Measurements from ENCODE around the gene BTNL2.
"Not testable (repeated sequence)": the region's sequence is repeated elsewhere in the genome, so short reads cannot be mapped to it uniquely, and the experiment has no call there.

BTNL2 gene

GRCh38 chr6:32406857-32407256, at the start of gene BTNL2:
Gene BTNL2, minus strand, starts transcription at chr6:32407181. Its CDS starts 58 bp downstream, at chr6:32407123.
- DNase-seq: no peak

DNA sequence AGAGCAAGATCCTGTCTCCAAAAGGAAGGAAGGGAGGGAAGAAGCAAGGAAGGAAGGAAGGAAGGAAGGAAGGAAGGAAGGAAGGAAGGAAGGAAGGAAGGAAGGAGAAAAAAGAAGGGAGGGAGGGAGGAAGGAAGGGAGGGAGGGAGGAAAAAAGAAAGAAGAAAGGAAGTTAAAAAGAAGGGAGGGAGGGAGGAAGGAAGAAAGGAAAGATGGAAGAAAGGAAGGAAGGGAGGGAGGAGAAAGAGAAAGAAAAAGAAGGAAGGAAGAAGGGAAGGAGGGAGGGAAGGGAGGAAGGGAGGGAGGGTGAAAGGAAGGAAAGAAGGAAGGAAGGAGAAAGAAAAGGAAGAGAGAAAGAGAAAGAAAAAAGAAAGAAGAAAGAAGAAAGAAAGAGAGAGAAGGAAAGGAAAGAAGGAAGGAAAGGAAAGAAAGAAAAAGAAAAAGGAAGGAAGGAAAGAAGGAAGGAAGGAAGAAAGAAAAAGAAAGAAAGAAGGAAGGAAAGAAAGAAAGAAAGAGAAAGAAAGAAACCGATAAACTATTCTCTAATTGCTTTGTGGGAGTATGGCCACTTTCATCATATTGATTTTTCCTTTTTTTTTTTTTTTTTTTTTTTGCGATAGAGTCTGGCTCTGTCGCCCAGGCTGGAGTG, 42.2 kb upstream of the BTNL2 start:
- DNase-seq: no peak

DNA sequence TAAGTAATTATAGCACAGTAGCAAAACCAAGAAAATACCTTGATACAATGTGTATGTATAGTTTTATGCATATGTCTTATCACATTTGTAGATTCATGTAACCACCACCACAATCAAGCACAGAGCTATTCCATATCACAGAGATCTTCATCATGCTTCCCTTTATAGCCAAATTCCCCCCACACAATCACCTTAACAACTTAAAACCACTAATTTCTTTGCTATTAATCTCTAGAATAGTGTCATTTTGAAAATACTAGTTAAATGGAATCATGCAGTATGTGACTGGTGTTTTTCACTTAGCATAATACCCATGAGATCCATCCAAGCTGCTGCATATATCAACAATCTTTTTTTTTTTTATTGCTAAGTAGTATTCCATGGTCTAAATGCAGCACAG, 41.0 kb upstream of the BTNL2 start:
- no peak for DNase-seq

DNA sequence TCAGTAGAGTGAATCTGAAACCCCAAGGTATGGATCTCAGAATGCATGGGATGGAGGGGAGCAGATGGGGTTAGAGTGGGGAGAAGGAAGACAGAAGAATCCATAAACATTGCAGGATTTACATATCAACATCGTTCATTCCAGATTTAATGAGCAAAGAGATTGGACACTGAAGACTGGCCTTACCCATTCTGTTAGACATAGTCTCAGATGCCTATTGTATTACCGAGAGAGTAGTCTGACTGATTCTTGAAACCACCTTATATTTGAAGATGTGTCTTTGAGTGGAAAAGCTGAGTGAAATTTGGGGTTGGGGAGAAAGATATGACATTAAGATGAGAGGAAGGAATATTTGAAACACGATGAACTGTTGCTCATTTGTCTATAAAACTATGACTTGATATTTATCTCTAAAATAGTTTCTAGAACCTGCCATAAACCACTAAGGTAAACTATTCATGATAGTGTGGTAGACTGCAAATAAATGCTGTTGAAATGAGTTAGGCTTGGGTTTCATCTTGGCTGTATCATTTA, 38.4 kb upstream of the BTNL2 start:
- no peak for DNase-seq

GRCh38 chr6:32444433-32444832, 37.5 kb upstream of the BTNL2 start:
- DNase-seq: no peak

- DNase-seq: no peak
Measured at GRCh38 chr6:32442977-32443552, 36.1 kb upstream of the BTNL2 start.

- DNase-seq: no peak
Measured at GRCh38 chr6:32442243-32442667, 35.3 kb upstream of the BTNL2 start.

DNA sequence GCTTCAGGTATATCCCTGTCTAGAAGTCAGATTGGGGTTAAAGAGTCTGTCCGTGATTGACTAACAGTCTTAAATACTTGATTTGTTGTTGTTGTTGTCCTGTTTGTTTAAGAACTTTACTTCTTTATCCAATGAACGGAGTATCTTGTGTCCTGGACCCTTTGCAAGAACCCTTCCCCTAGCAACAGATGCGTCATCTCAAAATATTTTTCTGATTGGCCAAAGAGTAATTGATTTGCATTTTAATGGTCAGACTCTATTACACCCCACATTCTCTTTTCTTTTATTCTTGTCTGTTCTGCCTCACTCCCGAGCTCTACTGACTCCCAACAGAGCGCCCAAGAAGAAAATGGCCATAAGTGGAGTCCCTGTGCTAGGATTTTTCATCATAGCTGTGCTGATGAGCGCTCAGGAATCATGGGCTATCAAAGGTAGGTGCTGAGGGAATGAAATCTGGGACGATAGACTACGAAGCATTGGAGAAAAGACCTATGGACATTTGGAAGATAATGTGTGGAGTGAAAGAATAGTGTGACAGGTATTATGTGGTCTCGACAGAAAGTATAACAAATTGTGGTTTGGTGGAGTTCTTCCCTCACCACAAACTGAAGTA, 32.7 kb upstream of the BTNL2 start, which contains the start of gene HLA-DRA:
Gene HLA-DRA (plus strand): TSS at position 286 of the 613 bp plus-strand sequence. CDS start 64 bp downstream, at position 350.
- no peak for DNase-seq

DNA sequence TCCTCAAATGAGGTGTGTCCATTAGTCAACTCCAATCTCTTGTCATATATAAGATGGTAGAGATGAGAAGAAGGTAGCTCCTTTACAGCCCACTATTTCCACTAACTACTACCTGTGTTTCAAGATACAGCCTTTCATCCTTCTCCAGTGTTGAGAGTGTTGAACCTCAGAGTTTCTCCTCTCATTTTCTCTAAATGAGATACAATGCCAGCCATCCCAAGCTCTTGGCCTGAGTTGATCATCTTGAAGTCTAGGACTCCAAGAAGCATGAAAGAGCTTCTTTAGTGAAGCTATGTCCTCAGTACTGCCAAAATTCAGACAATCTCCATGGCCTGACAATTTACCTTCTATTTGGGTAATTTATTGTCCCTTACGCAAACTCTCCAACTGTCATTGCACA, 32.2 kb upstream of the BTNL2 start:
- no peak for DNase-seq

DNA sequence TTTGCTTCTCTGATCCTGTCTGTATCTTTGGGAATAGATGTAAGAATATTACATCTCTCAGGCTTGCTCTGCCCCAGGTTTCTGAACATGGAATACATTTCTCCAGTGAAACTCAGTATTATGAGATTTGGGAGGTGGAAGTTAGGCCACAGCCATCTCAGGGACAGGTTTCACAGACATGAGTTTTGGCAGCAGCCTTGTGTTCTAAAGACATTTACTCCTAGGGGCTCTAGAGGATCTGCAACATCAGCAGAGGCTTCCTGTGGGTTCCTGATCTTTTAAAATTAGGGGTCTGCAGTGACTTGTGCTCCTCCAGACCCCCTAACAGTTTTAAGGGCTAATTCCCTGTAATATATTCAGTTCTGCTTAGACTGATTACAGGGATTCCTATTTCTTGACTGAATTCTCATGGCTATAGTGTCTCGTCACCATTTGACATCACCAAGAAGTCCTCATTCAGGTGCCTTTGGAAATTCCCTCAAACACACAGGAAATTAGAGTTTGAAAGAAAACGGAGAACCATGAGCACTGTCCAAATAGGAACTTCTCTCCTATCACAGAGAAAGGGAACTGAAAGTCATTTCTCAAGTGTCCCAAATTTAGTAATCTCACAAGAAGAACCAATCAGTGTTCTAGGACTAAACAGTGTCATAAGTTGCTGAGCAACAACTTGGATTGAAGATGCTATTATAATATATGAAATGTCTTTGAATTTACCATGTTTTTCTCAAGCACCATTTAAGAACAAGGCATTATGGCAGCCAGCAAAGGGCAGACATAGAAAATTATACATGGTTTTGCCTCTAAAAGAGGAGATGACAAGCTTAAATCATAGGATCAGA, 30.2 kb upstream of the BTNL2 start:
- no peak for DNase-seq

- DNase-seq: no peak
Measured at GRCh38 chr6:32436186-32436585, 29.2 kb upstream of the BTNL2 start.

DNA sequence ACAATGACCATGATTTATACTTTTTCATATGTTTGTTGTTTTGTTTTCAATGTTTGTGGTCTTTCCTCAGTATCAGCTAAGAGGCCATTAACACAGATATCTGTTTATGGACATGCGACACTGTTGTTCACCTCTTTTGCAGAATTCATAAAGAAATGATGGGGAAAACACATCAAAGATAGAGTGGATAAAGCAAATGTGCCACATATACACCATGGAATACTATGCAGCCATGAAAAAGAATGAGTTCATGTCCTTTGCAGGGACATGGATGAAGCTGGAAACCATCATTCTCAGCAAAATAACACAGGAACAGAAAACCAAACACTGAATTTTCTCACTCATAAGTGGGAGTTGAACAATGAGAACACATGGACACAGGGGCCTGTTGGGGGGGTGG, 27.0 kb upstream of the BTNL2 start:
- DNase-seq: not testable (repeated sequence)

- no peak for DNase-seq
Measured at GRCh38 chr6:32432050-32432450, 25.1 kb upstream of the BTNL2 start.

- no peak for DNase-seq
Measured at GRCh38 chr6:32431142-32431541, 24.2 kb upstream of the BTNL2 start.

DNA sequence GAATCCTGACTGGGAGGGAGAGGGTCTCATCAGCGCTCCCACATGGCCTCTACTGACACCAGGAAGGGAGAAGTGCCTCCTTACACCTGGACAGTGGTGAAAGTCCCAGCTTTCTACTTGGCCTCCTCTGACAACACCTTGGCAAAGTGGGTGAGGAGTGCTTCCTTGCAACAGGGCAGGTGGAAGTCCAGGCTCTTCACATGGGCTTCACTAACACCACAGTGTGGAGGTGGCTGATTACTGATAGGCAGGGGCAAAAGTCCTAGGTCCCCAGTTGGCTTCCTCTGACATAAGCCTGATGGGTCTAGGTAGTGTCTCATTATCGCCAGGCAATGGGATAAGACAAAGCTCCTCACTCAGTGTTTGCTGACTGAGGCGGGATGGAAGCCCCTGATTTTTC, 23.2 kb upstream of the BTNL2 start:
- no peak for DNase-seq

GRCh38 chr6:32427934-32428474, 21.0 kb upstream of the BTNL2 start:
- DNase-seq: no peak

DNA sequence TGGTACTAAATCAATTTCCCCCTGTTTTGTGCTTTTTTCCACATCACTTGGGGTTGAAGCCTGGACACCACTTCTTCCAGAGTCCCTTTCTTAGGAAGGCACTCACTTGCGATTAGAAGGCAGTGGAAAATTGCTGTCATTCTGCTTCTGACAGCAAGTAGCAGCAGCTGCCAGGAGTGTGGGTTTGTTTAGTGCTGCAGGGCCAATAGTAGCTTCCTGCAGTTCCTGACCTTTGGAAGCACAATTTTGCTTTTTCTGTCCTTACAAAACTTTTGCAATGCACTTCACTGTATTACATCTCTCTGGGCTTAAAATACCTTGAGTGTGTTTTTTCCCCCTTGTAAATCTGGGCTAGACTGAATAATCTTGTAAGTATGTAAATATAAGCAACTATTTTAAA, 20.2 kb upstream of the BTNL2 start:
- DNase-seq: no peak

GRCh38 chr6:32426338-32426737, 19.4 kb upstream of the BTNL2 start:
- no peak for DNase-seq

GRCh38 chr6:32424589-32425300, 17.8 kb upstream of the BTNL2 start:
- no peak for DNase-seq

DNA sequence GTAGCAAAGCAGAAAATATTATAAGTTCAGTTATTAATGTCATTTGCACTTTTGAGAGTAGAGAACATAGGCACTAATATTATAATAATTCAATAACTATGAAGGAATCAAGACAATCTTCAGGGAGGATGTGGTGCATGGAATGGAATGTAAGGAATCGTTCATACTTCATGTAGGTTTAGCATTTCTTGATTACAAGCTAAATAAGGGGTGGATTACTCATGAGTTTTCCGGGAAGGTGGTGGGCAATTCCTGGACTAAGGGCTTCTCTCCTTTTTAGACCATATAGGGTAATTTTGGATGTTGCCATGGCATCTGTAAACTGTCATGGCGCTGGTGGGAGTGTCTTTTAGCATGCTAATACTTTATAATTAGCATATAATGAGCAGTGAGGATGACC, 9.1 kb upstream of the BTNL2 start:
- no peak for DNase-seq

DNA sequence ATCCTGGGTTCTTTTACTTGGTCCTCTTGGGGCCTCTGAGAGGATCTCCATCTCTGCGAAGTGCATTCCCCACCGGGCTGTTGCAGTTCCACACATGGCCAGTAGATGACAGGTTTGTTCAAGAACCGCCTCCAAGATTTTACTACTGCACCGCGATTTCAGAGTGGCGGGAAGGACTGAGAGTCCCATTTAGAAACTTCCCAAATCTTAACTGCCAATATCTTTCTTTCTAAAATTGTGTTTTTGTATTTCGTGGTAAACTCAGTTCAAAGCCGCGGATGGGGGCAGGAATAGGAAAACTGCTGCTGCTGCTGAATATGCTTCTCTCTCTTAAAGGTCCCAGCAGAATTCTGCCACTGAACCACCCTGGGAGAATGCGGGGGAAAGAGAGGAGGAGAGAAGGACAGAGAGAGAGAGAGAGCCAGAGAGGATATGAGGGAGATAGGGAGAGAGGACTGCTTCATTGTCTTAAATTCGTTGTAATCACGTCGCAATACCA, 8.6 kb upstream of the BTNL2 start:
- DNase-seq: peak; percentile 82

DNA sequence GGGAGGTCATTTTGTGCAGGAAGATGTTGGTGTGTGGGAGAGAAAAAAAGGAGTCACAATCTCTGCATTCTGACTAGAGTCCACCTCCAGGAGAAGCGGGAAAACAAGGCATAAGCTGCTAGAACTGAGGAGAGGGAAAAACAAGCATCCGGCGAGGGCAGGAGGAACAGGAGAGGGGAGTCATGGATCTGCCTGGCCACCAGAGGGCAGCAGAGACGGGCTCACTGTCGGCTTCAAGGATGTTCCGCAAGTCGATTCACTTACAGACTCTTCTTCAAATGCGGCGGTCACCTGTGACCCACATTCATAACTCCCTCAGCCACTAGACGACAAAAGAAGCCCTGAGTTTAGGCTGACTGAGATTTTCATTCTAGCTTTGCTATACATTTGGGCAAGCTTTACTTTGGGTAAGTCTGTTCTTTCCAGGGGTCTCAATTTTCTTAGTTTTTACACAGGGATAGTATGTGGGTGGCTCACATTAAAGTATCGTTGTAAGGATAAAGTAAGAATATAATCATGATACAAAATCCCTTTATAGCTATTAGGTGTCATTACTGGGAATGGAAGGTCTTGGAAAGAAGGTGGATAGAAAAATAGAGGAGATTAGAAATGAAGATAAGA, 6.6 kb upstream of the BTNL2 start:
- peak; percentile 90 for DNase-seq
